HG03460 (cell line): ENCODE measurements around the gene WSCD2.

ENCODE experiments used
- ATAC-seq: cut with Tn5 transposase; IDR thresholded peaks from one replicate; pipeline ENCODE4 v1.9.1; 2021; ENCODE audit not compliant: unreplicated experiment

Gene WSCD2

GRCh38 chr12:108152170-108152538, 23.1 kb downstream of the WSCD2 start:
- ATAC-seq, result no peak

- ATAC-seq, result no peak
Observed at GRCh38 chr12:108156717-108157116, 27.6 kb downstream of the WSCD2 start.

GRCh38 chr12:108157870-108158459, 28.9 kb downstream of the WSCD2 start:
- no peak for ATAC-seq

- no peak for ATAC-seq
Observed at GRCh38 chr12:108162207-108162606, 33.1 kb downstream of the WSCD2 start.

- ATAC-seq, result no peak
Observed at GRCh38 chr12:108166505-108166904, 37.4 kb downstream of the WSCD2 start.

GRCh38 chr12:108167974-108168373, 38.9 kb downstream of the WSCD2 start:
- no peak for ATAC-seq

- ATAC-seq, result no peak
Observed at GRCh38 chr12:108169708-108170107, 40.6 kb downstream of the WSCD2 start.

GRCh38 chr12:108170164-108170563, 41.1 kb downstream of the WSCD2 start:
- ATAC-seq, result no peak

- no peak for ATAC-seq
Observed at GRCh38 chr12:108172033-108172432, 42.9 kb downstream of the WSCD2 start.

- ATAC-seq, result no peak
Observed at GRCh38 chr12:108173160-108173559, 44.1 kb downstream of the WSCD2 start.

- ATAC-seq, result no peak
Observed at GRCh38 chr12:108173892-108174291, 44.8 kb downstream of the WSCD2 start.

GRCh38 chr12:108174641-108175040, 45.6 kb downstream of the WSCD2 start:
- no peak for ATAC-seq

GRCh38 chr12:108175310-108175709, 46.2 kb downstream of the WSCD2 start:
- ATAC-seq, result no peak

- no peak for ATAC-seq
Observed at GRCh38 chr12:108176292-108176691, 47.2 kb downstream of the WSCD2 start.

GRCh38 chr12:108177131-108177530, 48.0 kb downstream of the WSCD2 start:
- no peak for ATAC-seq

GRCh38 chr12:108179305-108179704, 50.2 kb downstream of the WSCD2 start:
- no peak for ATAC-seq

- no peak for ATAC-seq
Observed at GRCh38 chr12:108180255-108181094, 51.4 kb downstream of the WSCD2 start.

GRCh38 chr12:108181095-108181454, 52.0 kb downstream of the WSCD2 start:
- ATAC-seq, result no peak

- ATAC-seq, result no peak
Observed at GRCh38 chr12:108182096-108182495, 53.0 kb downstream of the WSCD2 start.

- ATAC-seq, result no peak
Observed at GRCh38 chr12:108185002-108185401, 55.9 kb downstream of the WSCD2 start.

GRCh38 chr12:108187831-108188230, 58.7 kb downstream of the WSCD2 start:
- no peak for ATAC-seq

- no peak for ATAC-seq
Observed at GRCh38 chr12:108190529-108190928, 61.4 kb downstream of the WSCD2 start.

- ATAC-seq, result no peak
Observed at GRCh38 chr12:108191086-108191485, 62.0 kb downstream of the WSCD2 start.
